GM20000 (cell line): ENCODE results near the gene GFM2.

Source experiments
- DNase-seq: peaks from one replicate; pipeline ENCODE4 v3.0.0; 2012; ENCODE audit warnings: low spot score
- TF ChIP-seq, protein P1 (sequence below): IDR thresholded peaks from 2 replicates; pipeline ENCODE4 v1.5.1; 2012; ENCODE audit warnings: mild to moderate bottlenecking, control low read depth; ENCODE audit errors: extremely low read depth, missing control alignments

The GFM2 gene

DNA sequence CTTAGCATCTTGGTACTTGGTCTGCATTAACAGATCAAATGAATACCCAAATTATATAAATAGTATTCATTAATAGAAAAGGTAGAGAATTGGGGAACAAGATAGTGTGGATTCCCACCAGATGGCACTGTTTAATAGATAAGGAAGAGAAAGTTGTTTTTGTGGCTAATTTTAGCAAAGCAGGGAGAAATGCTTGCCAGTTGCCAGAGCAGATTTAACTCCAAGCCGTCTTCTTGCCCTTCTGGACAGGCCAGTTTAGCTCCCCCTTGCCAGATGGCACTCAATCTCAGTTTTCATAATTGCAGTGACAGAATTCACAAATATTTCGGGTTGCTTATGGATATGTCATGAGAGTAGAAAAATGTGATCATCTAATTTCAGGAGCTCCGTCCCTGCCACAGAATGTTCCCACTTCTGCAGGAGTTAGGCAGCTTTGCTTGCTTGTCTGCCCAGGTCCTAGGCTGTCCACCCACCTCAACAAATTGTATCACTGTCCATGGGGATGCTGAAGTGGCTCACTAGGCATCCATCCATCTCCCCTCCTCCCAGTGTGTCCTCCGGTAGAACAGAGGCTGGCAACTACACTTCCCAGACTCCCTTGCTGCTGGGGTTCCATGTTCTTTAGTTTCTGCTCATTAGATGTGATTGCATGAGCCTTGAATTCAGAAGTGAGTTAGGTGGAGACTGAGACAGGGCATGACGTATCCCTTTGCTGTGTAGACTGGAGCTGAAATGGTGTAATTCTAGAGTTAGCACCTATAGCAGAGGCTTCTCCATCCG lies 93.7 kb downstream of the GFM2 start:
- DNase-seq, result no peak
- TF ChIP-seq, protein P1, sequence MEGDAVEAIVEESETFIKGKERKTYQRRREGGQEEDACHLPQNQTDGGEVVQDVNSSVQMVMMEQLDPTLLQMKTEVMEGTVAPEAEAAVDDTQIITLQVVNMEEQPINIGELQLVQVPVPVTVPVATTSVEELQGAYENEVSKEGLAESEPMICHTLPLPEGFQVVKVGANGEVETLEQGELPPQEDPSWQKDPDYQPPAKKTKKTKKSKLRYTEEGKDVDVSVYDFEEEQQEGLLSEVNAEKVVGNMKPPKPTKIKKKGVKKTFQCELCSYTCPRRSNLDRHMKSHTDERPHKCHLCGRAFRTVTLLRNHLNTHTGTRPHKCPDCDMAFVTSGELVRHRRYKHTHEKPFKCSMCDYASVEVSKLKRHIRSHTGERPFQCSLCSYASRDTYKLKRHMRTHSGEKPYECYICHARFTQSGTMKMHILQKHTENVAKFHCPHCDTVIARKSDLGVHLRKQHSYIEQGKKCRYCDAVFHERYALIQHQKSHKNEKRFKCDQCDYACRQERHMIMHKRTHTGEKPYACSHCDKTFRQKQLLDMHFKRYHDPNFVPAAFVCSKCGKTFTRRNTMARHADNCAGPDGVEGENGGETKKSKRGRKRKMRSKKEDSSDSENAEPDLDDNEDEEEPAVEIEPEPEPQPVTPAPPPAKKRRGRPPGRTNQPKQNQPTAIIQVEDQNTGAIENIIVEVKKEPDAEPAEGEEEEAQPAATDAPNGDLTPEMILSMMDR, result peak; percentile 15

DNA sequence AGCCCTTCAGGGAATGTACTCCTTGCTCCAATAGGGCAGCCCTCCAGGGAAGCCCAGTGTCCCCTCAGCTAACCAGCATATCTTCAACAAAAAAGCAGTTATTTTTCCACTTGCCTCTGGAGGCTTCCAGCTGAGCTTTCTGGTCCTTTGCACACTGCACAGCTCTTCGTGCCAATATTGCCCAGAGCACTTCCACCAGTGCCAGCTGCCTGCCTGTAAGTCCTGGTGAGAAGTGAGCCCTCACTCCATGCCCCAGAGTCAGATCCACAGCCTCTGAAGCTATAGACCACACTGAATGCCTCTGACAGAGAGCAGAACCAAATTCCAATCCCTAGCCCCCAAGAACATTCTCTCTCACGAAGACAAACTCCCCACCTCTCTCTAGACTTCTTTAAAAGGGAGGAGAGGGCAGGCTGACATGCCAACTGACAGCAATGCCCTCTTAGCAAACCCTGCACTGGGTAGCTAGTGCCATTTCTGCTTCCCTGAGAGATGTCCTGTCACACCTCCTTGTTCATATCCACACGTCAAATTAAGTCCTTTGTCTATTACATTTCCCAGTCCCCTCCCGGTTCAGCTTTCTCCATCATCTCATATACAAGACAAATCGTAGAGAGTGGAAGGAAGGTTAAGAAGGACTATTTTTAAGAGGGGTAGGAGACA lies 94.6 kb downstream of the GFM2 start:
- TF ChIP-seq, protein P1, result no peak
- no peak for DNase-seq
